H1 (cell line): Measurements from ENCODE around the gene SELENBP1. TPM values are rescaled to one million over a fixed set of nuclear protein-coding genes. Genes with fewer than 3 reads are reported as not detected.

Experiments used
- CTBP2 ChIP-seq: IDR thresholded peaks from 2 replicates; pipeline ENCODE4 v1.7.0; 2011; ENCODE audit warnings: borderline replicate concordance, mild to moderate bottlenecking, moderate library complexity, mixed read lengths, low read length; ENCODE audit not compliant: insufficient read depth, insufficient read length
- HDAC2 ChIP-seq, 2 experiments: fragments of 300-600 bp in 1 of 2; sonication (generic) in 1 of 2; IDR thresholded peaks; 2 replicates each; pipeline ENCODE4 v1.6.1; 2011 to 2012; ENCODE audit warnings: low read depth in 2 of 2, low read length in 2 of 2, mild to moderate bottlenecking in 2 of 2, moderate library complexity in 2 of 2, borderline replicate concordance in 1 of 2, inconsistent platforms in 1 of 2
- SUZ12 ChIP-seq: fragments of 200-600 bp; sonication (generic); IDR thresholded peaks from 2 replicates; pipeline ENCODE4 v1.6.1; 2012; ENCODE audit warnings: mild to moderate bottlenecking, inconsistent platforms, low read length, moderate library complexity, mixed read lengths
- polyA plus RNA-seq, 7 experiments: library from polyadenylated mRNA; depleted of rRNA in 3 of 7; stranded (reverse) in 5 of 7; unstranded in 2 of 7; fragments of >200 nt in 5 of 7; fragments of 200-250 nt in 2 of 7; gene quantifications; 1 replicate in 5 of 7; 2 replicates in 1 of 7; 4 replicates in 1 of 7; pipeline versions ENCODE4 v1.2.1 to v1.2.3, GENCODE V29; 2011 to 2013; ENCODE audit warnings: missing spikeins in 2 of 7, mixed read lengths in 2 of 7
- total RNA-seq: library from RNA; stranded (reverse); fragmentation: NEBNext Ultra II Directional; extraction: Animal tissue kit (Norgen Biotek cat#: 25700); gene quantifications from 2 replicates; pipeline ENCODE4 v1.2.1, GENCODE V29; 2021

SELENBP1 gene
- total and polyA plus RNA-seq, 2 of the 8 experiments (the other 6 are each of a cell fraction or from before 2014, with no cell fraction given): 20.0 to 32.4 TPM

- TF ChIP-seq SUZ12 (no peak), CTBP2 (no peak), HDAC2 (IDR thresholded peaks at IDR 0.05; ENCODE audit: borderline replicate concordance in 1 of 2, low read depth in 2 of 2, low read length in 2 of 2) (no peak)
Measured at GRCh38 chr1:151373196-151373595, 691 bp upstream of the SELENBP1 start (continued).
